NB4 (cell line): ENCODE results near the gene CADPS.

Source experiments
- DNase-seq: peaks from one replicate; pipeline ENCODE4 v3.0.0; 2010; ENCODE audit warnings: low read depth
- H3K4me3 ChIP-seq: one replicate; pipeline ENCODE4 v1.5.1; 2011; ENCODE audit warnings: mild to moderate bottlenecking, low read depth, low read length, moderate library complexity
- MYC ChIP-seq: IDR thresholded peaks from 2 replicates; pipeline ENCODE4 v1.6.1; 2011; ENCODE audit warnings: low read depth, low read length
- POLR2A ChIP-seq: IDR thresholded peaks from 2 replicates; pipeline ENCODE4 v1.6.1; 2011; ENCODE audit warnings: mild to moderate bottlenecking; ENCODE audit not compliant: insufficient read length; ENCODE audit errors: extremely low read depth
- TF ChIP-seq, protein P1 (sequence below): IDR thresholded peaks from one replicate; pipeline ENCODE4 v1.5.1; 2012; ENCODE audit warnings: low read depth, low read length
- TF ChIP-seq, protein P2 (sequence below): IDR thresholded peaks from 2 replicates; pipeline ENCODE4 v1.6.1; 2011; ENCODE audit warnings: low read depth, low read length

The CADPS gene

DNA sequence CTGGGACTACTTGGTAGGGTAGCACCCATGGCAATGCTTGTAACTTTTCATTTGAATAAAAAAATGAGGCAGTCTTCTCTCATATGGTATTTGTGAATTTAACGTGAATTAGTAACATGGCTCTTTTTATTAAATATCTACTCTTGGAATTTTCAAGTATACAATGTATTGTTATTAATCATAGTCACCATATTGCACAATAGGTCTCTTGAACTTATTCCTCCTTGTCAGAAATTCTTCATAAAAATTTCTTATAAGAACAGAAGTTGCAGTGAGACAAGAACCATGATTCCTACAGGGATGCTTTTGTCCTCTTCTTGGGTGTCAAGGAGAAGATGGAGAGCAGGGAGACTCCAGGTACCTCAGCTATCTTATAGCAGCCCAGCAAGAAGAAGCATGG, 298.1 kb downstream of the CADPS start:
- TF ChIP-seq, protein P1, sequence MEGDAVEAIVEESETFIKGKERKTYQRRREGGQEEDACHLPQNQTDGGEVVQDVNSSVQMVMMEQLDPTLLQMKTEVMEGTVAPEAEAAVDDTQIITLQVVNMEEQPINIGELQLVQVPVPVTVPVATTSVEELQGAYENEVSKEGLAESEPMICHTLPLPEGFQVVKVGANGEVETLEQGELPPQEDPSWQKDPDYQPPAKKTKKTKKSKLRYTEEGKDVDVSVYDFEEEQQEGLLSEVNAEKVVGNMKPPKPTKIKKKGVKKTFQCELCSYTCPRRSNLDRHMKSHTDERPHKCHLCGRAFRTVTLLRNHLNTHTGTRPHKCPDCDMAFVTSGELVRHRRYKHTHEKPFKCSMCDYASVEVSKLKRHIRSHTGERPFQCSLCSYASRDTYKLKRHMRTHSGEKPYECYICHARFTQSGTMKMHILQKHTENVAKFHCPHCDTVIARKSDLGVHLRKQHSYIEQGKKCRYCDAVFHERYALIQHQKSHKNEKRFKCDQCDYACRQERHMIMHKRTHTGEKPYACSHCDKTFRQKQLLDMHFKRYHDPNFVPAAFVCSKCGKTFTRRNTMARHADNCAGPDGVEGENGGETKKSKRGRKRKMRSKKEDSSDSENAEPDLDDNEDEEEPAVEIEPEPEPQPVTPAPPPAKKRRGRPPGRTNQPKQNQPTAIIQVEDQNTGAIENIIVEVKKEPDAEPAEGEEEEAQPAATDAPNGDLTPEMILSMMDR: no peak
- TF ChIP-seq MYC (no peak), POLR2A (no peak)
- TF ChIP-seq, protein P2, sequence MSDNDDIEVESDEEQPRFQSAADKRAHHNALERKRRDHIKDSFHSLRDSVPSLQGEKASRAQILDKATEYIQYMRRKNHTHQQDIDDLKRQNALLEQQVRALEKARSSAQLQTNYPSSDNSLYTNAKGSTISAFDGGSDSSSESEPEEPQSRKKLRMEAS: no peak
- no peak for DNase-seq
- no peak overlapping the region for H3K4me3 ChIP-seq

DNA sequence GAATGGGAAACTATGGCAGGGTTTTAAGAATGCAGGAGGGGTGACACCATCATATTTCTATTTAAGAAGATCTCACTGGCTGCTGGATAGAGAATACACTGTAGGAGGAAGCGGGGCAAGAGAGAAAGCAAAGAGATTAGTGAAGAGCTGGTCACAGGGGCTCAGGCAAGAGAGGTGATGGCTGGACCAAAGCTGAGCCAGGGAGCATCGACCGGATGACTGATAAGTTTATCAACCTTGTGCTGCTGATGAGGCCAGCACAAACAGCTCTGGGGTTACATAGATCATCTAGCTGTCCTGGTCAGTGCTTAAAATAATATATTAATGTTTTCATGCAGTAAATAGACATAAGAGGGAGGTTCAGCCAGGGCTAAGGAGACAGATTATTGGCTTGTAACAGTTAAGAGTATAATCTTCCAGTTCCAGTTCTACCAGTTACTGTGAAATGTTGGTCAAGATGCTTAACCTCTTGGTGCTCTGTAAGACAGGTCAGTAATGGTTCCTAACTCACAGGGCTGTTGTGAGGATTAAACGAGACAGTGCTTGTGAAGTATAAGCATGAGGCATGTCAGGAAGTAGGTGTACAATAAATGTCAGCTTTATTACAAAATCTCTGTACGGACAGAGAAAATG, 300.8 kb downstream of the CADPS start:
- TF ChIP-seq, protein P2: no peak
- TF ChIP-seq POLR2A (no peak), MYC (no peak)
- TF ChIP-seq, protein P1: no peak
- DNase-seq: no peak
- H3K4me3 ChIP-seq: no peak overlapping the region

DNA sequence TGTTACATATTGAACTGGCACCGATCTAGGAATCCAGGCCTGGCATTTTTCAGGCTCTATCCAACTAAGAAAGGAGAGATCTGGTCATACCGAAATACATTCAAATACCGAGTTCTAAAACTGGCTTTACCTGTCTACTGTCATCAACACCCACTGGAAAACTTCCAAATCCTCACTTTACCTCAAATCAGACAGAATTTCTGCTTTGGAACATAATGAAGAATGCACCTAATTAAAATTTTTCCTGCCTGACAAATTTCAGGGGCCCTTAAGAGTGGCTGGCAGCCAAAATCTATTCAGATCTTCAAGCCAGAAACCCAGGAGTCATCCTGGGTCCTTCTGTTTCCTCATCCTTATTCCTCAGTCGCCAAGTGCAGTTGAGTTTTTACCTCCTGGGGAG, 303.3 kb downstream of the CADPS start:
- DNase-seq: no peak
- TF ChIP-seq POLR2A (no peak), MYC (no peak)
- TF ChIP-seq, protein P2: no peak
- TF ChIP-seq, protein P1: no peak
- no peak overlapping the region for H3K4me3 ChIP-seq

DNA sequence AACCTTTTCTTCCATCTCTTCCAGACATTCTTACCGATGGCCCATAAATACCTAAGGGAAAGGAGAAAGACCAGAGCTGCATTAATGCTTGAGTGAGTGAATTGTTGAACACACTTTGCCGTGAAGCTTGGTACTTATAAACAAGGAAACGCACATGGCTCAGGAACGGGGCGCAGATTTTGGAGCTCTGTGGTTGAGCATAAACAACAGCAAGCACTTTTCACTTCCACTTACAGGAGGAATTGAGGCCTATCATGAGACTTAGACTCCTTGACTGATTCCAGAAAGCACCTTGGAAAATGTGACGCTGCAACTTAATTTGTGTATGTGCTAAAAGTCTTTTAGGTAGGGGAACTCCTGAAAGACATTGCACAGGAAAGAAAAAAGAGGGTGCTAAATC, 304.3 kb downstream of the CADPS start:
- DNase-seq: no peak
- TF ChIP-seq POLR2A (no peak), MYC (no peak)
- TF ChIP-seq, protein P1: no peak

DNA sequence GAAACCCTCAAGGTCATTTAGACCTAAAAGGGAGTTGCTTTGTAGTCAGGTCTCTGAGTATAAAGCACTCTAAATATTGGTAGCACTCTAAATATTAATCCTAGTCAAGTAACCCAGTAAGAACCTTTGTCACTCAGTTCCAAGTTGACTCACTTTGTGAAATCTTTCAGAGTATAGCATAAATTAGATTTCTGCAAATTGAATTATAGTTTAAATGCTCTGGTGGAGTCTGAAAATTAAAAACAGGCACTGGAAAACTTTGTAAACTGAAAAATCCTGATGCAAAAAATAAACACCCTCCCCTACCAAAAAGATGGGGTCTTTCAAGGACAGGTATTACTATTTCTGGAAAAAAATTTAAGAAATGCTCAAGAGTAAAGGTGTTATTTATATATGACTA, 305.6 kb downstream of the CADPS start:
- TF ChIP-seq MYC (no peak), POLR2A (no peak)
- TF ChIP-seq, protein P2: no peak
- TF ChIP-seq, protein P1: no peak
- no peak overlapping the region for H3K4me3 ChIP-seq
- no peak for DNase-seq

More for the DNA sequence above, 304.3 kb downstream of the CADPS start:
- no peak overlapping the region for H3K4me3 ChIP-seq
